ENCODE results near the gene FBLN2.
A peak's percentile ranks its signal among the peaks of the same experiment; 100 is the strongest.
"Not testable (repeated sequence)": the region's sequence is repeated elsewhere in the genome, so short reads cannot be mapped to it uniquely, and the experiment has no call there.

Gene FBLN2

DNA sequence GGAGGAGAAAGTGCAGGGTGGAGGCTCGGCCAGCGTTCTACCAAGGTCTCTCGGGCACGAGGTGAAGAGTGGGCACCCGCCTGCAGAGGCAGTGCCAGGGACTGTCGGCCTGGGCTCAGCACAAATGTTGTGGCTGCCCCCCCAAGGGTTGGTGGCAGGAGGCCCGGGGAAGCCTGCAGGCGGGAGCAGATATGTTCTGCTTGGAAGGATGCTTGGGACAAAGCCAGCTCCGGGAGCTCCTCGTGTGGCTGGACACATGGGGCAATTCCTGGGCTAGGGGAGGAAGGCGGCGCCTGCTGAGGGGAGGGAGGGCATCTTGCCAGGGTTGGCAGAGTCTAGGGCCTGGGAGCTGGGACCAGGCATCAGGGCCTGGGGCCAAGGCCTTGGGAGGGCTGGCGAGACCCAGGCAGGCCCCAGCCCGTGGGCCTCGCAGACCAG lies 30.4 kb upstream of the FBLN2 start:
- TF ChIP-seq, protein P1, sequence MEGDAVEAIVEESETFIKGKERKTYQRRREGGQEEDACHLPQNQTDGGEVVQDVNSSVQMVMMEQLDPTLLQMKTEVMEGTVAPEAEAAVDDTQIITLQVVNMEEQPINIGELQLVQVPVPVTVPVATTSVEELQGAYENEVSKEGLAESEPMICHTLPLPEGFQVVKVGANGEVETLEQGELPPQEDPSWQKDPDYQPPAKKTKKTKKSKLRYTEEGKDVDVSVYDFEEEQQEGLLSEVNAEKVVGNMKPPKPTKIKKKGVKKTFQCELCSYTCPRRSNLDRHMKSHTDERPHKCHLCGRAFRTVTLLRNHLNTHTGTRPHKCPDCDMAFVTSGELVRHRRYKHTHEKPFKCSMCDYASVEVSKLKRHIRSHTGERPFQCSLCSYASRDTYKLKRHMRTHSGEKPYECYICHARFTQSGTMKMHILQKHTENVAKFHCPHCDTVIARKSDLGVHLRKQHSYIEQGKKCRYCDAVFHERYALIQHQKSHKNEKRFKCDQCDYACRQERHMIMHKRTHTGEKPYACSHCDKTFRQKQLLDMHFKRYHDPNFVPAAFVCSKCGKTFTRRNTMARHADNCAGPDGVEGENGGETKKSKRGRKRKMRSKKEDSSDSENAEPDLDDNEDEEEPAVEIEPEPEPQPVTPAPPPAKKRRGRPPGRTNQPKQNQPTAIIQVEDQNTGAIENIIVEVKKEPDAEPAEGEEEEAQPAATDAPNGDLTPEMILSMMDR (conservative IDR thresholded peaks at IDR 0.05; ENCODE audit: low read depth), result no peak
- peak overlapping the region; percentile 33 for H3K27ac ChIP-seq
- ChIA-PET POLR2A (ENCODE audit: low non-redundant PET) (no interaction called here), CTCF (no interaction called here)
- DNase-seq (ENCODE audit: low spot score), result no peak

DNA sequence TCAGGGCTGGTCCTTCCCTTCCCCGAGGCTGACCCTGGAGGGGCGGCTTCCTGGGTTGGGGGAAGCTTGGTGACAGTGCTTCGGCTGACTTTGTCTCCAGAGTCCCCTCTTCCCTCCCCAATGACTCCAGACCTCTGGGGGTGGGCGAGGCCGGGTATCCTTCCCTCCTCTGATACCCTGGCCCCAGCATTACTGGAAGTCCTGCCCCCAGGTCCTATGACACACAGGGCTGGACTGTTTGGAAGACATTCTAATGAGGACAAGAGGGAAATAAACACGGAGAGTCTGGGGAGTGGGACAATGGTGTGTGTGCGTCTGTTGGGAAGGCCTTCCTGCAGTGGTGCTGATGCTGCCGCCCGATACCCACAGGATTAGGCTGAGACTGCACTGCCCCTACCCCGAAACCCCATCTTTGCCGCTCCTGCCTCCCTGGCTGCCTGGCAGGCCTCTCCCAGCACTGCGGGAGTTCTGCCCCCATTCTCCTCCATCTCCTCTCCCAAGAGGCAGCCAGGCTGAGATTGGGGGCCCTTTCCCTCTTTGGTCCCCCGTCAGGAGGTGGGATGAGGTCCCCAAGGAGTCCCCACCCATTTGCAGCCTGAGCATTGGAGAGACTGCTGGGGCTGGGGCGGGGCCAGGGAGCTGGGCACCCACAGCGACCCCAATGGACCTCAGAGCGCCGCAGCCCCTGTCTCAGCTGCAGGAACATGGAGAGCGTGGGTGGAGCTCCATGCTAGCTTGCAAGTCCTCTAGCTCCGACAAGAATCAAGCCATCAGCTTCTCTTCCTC lies 29.7 kb upstream of the FBLN2 start:
- DNase-seq (ENCODE audit: low spot score), result no peak
- TF ChIP-seq, protein P1 (conservative IDR thresholded peaks at IDR 0.05; ENCODE audit: low read depth), result no peak
- ChIA-PET POLR2A (ENCODE audit: low non-redundant PET) (no interaction called here), CTCF (interaction anchor here (0.7 kb wide), 1 partner anchor 131 kb away, joined by 3 read pairs; no protein-coding TSS in a partner anchor)
- H3K27ac ChIP-seq, result peak overlapping the region; percentile 33

DNA sequence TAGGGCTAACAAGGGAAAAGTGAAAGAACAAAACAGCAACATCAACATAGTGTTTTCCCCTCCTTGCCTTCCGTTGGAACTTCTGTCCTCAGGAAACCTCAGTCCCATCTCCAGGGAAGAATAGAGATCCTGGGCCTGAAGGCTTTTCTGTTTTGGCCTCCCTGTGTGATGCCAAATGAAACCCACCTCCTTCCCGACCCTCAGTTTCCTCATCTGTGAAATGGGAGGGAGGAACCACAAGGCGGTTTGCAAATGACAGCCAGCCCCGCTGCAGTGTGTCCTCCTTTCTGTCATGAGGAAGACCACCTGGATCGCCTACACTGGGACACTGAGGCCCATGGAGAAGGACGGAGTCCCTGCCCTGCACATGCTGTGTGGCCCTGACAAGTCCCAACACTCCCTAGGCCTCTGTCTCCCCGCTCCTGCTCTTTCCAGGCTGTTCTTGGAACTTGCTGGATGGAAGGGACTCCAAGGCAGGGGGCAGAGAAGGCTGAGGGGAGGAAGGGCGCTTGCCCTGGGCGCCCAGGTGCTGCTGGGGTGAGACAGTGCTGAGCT lies 28.5 kb upstream of the FBLN2 start:
- ChIA-PET CTCF (no interaction called here), POLR2A (ENCODE audit: low non-redundant PET) (no interaction called here)
- TF ChIP-seq, protein P1 (conservative IDR thresholded peaks at IDR 0.05; ENCODE audit: low read depth), result no peak
- DNase-seq (ENCODE audit: low spot score), result no peak
- H3K27ac ChIP-seq, result no peak overlapping the region

DNA sequence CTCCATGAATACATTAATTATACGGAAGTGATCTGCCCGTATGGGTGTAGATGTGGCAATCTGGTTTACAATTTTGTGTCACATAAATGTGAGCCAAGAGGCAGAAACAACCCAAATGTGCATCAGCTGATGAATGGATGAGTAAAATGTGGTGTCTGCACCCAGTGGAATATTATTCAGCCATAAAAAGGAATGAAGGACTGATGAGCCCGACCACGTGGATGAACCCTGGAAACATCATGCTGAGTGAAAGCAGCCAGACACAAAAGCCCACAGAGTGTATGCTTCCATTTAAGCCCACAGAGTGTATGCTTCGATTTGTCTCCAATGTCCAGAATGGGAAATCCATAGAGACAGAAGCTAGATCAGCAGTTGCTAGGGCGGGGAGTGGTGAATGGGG lies 27.6 kb upstream of the FBLN2 start:
- DNase-seq (ENCODE audit: low spot score), result no peak
- ChIA-PET CTCF (no interaction called here), POLR2A (ENCODE audit: low non-redundant PET) (no interaction called here)
- no peak overlapping the region for H3K27ac ChIP-seq
- TF ChIP-seq, protein P1 (conservative IDR thresholded peaks at IDR 0.05; ENCODE audit: low read depth), result no peak

DNA sequence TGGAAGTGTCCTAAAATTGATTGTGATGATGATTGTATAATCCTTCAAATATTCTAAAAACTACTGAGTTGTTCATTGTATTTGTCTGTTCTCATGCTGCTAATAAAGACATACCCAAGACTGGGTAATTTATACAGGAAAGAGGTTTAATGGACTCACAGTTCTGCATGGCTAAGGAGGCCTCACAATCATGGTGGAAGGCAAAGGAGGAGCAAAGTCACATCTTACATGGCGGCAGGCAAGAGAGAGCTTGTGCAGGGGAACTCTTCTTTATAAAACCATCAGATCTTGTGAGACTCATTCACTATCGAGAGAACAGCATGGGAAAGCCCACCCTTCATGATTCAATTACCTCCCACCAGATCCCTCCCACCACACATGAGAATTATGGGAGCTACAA lies 27.2 kb upstream of the FBLN2 start:
- POLR2A ChIA-PET (ENCODE audit: low non-redundant PET); CTCF ChIA-PET; DNase-seq (ENCODE audit: low spot score); H3K27ac ChIP-seq: not testable (repeated sequence)

DNA sequence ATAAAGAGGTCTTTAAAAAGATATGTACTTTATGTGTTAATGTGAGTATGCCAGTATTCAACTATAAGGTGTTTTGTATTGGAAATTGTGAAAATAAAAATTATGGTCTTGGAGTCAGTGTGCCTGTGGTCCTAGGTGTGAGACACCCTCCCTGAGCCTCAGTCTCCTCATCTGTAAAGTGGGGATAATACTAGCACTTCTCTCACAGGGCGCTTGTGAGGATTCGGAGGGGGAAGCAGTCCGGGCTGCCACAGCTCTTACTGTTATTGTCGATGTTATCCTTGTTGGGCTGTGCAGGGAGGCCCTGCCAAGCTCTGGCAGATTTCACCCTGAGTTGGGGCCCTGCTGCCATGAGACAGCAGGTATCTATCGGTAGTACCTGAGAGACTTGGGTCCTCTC lies 26.7 kb upstream of the FBLN2 start:
- TF ChIP-seq, protein P1 (conservative IDR thresholded peaks at IDR 0.05; ENCODE audit: low read depth), result no peak
- no peak overlapping the region for H3K27ac ChIP-seq
- no peak for DNase-seq (ENCODE audit: low spot score)
- POLR2A ChIA-PET (ENCODE audit: low non-redundant PET), result no interaction called here
- CTCF ChIA-PET, result no interaction called here

DNA sequence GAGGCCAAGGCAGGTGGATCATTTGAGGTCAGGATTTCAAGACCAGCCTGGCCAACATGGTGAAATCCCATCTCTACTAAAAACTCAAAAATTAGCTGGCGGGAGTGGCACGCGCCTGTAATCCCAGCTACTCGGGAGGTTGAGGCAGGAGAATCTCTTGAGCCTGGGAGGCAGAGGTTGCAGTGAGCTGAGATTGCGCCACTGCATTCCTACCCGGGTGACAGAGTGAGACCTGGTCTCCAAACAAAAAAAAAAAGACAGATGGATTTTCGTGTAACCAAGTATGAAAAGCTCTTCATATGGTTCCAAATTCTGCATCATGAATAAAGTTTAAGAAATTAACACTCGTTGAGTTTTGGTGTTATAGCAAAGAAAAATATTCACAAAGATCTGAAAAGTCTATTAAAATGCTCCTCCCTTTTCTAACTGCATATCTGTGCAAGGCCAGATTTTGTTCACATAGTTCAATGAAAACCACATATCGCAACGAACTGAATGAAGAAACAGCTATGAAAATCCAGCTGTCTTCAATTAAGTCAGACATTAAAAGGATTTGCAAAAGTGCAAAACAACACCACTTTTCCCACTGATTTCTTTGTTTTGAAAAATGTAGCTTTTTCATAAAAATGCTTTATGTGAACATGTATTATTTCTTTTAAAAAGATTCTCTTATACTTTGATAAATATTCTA lies 23.8 kb upstream of the FBLN2 start:
- TF ChIP-seq, protein P1 (conservative IDR thresholded peaks at IDR 0.05; ENCODE audit: low read depth), result no peak
- ChIA-PET POLR2A (ENCODE audit: low non-redundant PET) (no interaction called here), CTCF (interaction anchor here (0.6 to 1.1 kb wide), 2 partner anchors 35 to 123 kb away, joined by 3 to 5 read pairs; no protein-coding TSS in a partner anchor)
- DNase-seq (ENCODE audit: low spot score), result no peak
- H3K27ac ChIP-seq, result peak overlapping the region; percentile 46

Data from RWPE1 (cell line).